CD4-positive, alpha-beta T cell treated with Interleukin-6 at 100 ng/mL for 8 hours (primary cell): Measurements from ENCODE around the gene PIGT.

Experiments used
- DNase-seq: peaks from one replicate; pipeline ENCODE4 v3.0.0-alpha.2; 2020; ENCODE audit warnings: mixed read lengths, low spot score

The PIGT gene

DNA sequence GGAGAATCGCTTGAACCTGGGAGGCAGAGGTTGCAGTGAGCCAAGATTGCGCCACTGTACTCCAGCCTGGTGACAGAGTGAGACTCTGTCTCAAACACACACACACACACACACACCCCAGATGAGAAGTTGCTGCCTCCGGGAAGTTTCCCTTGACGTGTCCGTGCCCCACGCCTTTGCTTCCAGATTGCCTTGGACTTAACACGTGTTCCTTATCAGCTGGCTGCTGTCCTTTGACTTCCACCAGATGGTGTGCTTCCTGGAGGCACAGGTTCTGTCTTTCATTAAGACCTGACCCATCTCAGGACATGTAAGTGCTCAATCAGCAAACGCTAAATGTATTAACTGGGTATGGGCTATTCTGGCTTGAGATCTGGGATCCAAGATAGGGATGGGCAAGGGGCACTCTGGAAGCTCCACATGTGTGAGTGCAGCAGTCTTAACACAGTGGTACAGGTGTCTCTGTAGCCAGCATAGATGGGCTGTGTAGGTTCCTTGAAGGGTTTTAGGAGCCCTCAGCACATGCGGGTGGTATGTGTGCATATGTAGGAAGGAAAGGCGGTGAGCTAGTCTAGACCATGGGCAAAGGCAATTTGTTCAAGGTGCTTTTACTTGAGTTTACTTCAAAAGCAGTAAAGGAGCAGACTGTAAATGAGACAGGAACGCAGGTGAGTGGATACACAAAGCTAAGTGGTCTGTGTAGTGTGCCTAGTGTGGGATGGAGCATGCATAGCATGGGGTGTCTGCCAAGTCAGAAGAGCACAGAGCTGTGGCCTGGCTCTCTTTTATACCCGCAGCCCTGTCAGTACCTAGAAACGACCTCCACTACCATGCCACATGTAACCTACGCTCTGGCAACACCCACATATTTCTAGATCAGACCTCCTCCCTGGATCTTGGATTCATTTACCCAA is 11.6 kb downstream of the PIGT start:
- DNase-seq, result no peak

DNA sequence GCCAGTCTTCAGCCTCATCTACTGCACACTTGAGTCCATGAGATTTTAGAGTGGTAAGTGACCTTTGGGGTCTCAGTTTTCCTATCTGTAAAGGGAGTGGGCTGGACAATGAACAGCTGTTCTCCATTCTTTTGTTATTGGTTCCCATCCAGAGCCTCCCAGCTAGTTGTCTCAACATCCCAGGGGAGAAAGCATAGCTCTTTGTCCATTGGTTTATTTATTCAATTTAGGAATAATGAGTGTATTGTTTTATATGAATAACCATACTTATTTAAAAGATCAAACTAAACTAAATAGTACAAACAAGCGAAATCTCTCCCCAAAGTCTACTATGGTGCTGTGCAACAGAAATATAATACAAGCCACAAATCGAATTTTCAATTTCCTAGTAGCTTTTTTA is 13.7 kb downstream of the PIGT start:
- DNase-seq, result no peak

DNA sequence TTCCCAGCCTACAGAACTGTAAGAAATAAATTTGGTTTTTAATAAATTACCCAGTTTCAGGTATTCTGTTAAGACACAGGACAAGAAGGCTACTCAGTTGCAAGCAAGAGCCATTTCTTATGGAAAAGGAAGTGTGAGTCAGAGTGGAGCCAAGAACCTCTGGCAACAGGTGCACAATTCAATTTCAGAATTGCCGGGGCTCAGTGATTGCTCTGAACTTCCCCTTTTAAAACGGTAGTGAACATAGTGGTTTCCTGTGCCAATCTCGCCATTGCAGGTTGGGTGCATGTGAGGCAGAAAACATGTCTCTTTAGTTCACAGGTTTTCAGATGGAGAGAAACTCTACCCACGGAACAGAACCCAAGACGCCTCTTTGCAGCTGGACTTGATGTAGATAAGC is 16.4 kb downstream of the PIGT start:
- DNase-seq, result no peak

DNA sequence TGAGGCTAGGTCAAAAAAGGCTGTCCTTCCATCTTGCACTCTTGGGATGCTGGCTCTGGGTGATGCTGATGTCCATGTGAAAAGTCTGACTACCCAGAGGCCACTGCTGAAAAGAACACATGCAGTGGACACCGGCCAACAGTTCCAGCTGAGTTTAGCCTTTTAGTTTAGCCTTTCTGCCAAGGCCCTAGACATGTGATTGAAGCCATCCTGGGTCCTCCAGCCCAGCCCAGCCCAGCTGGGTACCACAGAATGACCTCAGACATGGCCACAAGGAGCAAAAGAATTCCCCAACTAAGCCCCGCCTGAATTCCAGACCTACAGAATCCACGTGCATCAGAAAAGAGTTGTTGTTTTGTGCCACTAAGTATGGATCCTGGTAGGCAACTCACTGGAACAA is 17.4 kb downstream of the PIGT start:
- DNase-seq, result no peak

DNA sequence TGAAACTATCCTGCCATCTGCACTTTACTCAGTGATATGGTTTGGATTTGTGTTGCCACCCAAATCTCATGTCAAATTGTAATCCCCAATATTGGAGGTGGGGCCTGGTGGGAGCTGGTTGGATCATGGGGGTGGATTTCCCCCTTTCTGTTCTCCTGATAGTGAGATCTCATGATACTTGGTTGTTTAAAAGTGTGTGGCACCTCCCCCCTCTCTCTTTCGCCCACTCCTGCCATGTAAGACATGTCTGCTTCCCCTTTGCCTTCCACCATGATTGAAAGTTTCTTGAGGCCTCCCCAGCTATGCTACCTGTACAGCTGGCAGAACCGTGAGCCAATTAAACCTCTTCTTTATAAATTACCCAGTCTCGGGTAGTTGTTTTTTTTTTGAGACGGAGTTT is 18.0 kb downstream of the PIGT start:
- no peak for DNase-seq

DNA sequence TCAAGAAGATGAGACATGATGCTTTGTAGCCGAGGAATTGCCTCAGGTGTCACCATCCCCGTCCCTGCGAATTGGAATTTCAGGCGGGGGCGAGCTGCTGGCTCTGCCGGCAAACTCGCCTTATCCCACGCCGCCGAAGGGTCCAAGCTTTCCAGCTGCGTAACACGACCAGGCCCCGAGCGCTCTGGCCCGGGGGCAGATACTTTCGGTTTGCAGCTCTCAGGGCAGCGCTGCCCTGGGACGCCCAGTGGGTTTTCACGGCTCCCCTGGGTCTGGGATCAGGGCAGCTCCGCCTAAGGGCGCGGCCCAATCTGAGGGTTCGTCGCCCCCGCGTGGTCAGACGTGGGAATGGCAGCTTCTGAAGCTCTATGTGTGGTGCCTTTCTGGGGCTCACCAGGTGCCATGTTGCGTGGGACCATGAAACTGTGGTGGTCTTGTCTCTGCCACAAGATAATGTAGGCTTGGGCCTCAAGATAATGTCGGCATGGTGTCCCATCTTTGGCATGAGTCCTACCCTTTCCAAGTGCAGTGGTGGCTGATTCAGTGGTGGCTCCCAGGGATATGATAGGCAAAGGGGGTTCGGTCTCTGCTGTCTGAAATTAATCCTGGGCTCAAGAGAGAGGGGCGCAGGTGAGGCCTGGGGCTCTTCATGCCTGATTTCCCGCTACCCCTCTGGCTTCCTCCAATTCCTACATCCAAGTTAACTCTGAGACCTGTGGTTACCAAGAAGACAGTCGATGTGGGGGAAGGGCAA is 21.0 kb downstream of the PIGT start:
- DNase-seq, result peak; percentile 86

DNA sequence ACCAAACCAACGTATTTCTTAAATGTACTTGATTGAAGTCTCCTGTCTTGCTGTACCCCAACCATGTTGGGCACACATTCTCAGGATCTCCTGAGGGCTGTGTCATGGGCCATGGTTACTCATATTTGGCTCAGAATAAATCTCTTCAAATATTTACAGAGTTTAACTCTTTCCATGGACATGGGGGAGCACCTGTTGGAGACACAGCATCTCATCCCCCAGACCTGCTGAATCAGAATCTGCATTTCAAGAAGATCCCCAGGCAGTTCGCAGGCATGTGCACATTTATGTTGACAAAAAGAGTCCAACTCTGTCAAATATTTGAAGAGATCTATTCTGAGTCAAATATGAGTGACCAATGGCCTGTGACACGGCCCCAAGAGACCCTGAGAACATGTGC is 24.5 kb downstream of the PIGT start:
- no peak for DNase-seq

DNA sequence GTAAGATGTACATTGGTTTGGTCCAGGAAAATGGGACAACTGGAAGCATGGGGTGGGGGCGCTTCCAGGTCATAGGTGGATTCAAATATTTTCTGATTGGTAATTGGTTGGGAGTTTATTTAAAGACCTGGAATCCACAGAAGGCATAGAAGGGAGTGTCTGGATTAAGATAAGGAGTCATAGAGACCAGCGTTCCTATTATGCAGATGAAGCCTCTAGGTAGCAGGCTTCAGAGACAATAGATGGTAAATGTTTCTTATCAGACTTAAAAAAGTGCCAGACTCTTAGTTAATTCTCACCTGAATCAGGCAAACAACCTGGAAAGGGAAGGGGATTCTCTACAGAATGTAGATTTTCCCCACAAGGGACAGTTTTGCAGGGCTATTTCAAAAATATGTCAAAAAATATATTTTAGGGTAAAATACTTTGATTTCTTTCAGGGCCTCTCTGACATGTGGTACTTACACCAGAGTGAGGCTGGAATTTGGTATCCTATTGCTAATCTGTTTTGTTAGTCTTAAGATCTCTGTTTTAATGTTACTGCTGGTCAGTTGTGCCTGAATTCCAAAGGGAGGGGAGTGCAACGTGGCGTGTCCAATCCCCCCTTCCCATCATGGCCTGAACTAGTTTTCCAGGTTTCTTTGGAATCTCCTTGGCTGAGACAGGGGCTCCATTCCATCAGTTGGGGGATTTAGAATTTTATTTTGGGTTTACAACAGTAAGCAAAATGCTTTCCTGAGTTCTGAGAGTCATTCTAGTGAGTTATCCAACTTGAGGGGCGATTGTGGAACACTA is 25.1 kb downstream of the PIGT start:
- no peak for DNase-seq

DNA sequence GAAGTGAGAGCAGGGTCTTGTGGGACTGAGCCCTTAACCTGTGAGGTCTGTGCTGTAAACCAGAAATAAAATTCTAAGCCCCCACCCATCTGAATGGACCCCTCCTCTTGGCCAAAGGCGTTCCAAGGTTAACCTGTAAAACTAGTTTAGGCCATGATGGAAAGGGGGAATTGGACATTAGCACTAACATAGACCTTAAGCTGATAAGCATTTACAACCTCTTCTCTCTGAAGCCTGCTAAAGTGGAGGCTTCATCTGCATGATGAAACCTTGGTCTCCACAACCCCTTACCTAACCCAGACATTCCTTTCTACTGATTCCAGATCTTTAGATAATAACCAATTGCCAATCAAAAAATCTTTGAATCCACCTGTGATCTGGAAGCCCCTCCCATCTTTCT is 25.8 kb downstream of the PIGT start:
- DNase-seq, result no peak

DNA sequence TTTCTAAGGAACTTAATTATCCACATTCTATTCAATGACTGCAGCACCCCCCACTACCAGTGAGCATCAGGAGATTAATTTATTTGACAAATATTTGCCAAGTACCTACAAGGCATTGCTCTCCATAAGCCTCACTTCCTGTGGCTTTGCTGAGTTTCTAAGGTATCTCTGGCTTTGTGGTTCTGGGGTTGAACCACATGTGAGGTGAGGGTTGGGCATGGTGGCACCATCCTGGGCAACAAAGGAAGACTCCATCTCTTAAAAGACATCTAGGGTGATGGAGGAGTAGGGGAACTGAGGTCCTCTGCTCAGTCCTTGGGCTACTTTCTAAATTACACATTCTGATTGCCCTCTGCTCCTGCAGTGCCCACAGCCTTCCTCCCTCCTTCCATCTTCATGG is 28.1 kb downstream of the PIGT start:
- DNase-seq, result peak; percentile 32

DNA sequence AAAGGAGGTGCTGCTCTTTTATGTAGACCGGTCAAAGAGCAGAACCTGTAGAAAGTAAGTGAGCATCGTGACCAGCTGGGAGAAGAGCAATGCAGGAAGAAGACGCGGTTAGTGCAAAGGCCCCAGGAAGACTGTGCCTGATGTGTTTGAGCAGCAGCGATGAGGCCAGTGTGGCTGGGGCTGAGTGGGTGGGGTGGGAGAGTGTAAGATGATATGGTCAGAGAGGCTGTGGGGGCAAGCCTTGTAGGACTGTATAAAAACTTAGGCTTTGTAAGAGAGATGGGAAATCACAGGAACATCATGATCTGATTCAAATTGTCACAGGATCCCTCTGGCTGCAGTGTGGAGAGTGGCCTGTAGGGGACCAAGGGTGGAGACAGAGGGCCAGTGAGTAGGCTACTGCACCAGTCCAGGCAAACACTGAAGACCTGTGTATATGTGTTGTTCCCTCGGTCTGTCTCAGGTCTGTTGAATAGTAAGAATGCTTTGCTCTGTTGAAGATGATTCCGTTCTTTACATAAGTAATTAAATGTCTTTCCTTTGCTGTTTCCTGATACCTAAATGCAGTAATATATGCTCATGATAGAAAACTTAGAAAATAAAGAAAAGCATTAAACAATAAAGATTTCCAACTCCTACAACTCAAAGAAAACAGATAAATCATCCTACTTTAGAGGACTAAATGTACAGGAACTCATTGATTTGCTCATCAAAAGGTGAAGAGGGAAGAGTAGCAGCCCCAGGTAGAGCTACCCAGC is 30.0 kb downstream of the PIGT start:
- no peak for DNase-seq

DNA sequence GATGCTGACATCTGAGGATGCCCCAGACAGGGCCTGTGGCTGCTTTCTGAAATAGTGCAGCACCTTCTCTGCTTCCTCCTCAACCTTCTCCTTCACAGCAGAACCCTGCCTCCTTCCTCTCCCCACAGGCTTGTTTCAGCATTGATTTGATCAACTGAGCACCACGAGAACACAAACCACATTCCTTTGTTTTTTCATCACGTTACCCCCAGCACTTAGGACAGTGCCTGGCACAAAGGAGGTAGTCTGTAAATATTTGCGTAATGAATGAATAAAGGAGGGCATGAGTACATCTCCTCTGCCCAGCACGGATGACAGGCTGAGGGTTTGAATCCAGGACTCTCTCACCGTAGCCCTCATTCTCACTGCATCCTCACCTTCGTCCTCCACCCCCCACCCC is 32.3 kb downstream of the PIGT start:
- DNase-seq, result no peak

DNA sequence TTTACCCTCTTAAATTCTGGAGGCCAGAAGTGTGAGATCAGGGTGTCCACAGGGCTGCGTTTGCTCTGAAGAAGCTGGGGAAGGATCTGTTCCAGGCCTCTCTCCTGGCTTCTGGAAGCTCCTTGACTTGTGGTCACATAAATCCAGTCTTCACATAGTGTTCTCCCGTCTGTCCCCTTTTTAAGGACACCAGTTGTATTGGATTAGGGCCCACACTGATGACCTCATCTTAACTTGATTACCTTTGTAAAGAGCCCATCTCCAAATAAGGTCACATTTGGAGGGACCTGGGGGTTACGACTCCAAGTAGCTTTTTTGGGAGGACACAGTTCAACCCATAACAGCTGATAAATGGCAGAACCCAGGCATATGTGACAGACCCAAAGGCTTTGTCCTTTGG is 33.6 kb downstream of the PIGT start:
- no peak for DNase-seq

DNA sequence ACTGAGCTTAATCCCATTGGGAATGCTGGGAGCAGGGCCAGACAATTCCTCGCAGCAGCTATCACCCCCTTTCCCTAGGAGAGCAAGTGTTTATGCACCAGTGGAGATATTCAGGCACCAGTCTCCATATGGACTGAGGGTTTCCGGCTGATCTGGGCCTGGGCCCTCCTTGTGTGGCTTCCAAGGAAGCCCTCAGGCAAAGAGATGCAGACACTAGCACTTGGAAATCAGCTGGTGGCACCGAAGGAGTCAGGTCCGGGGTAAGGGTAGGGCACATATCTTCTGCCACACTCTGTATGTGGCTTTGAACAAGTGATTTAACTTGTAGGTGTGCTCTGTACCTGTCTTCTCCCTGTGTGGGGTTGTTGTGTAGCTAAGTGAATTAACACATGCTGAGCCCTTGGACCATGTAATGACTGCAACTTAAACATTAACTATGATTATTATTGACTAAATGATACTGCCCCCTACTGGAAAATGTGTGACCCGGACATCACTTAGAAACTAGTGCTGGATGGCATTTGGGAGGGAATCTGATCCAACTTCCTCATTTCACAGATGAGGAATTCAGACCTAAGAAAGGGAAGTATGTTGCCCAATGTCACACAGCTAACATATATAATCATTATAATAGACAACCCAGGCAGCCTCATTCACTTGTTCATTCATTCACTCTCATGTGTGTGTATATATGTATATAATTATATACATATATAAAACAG is 34.3 kb downstream of the PIGT start:
- DNase-seq, result peak; percentile 36

DNA sequence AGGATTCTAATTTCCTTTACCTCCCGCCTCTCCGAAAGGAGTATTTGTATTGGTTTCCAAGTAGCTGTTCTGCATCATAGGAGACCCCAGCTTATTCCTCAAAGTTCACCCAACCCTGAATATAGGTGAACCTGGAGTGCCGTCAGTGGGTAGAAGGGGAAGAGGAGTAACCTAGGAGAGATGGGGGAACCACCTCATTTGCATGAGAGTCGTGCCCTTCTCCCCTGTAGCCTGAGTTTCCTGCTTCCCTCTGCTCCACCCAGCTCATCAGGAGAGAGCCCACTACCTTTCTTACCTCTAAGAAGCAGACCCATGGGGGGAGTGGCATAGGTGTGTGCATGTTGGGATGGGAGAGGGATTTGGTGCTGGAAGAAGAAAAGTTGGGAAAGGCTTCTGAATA is 36.3 kb downstream of the PIGT start:
- no peak for DNase-seq

DNA sequence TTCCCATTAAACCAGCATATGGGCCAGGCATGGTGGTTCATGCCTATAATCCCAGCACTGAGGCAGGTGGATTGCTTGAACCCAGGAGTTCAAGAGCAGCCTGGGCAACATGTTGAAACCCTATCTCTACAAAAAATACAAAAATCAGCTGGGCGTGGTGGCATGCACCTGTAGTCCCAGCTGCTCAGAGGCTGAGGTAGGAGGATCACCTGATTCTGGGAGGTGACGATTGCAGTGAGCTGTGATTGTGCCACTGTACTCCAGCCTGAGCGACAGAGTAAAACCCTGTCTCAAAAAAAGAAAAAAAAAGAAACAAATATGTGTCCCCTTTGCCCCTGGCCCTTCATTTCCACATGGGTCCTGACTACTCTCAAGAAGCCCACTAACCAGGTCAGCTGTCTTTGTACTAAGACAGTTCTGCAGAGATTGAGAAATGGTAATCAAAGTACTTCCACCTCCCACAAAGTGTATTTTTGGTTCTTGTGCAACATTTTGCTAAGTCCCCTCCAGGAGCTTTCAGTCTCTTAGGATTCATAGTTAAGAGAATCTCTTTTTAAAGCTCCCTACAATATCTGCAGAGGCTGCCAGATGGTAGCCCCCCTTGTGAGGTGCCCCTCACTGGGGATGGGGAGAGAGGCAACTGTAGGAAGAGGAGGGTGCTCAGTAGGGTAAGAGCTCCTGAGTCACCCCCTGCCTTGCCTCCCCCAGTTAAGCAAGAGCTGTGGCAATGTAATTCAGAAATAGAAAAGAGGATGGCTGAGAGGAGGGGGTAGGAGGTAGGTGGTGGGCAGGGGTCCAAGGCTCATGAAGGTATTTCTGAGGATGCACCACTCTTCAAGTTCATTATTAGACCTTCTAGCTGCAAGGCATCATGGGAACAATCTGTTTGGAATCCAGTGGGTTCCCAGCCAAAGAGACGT is 37.1 kb downstream of the PIGT start:
- no peak for DNase-seq

DNA sequence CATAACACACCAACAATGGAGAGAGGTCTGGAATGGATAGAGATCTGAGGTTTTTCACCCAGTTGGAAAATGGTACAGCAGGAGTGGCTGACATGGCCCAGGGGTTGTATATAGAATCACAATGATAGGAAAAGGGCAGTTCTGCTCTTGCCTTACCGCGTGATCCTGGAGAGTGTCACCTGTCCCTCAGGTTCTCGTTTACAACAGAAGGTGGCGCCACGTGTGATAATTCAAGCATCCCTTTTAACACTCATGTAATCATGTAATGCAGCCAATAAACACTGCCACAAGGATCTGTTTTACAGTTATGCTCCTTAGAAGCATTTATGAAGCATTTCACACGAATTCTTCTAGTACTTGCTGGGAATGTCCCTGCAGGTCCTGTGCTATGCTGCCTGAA is 40.7 kb downstream of the PIGT start:
- DNase-seq, result no peak

DNA sequence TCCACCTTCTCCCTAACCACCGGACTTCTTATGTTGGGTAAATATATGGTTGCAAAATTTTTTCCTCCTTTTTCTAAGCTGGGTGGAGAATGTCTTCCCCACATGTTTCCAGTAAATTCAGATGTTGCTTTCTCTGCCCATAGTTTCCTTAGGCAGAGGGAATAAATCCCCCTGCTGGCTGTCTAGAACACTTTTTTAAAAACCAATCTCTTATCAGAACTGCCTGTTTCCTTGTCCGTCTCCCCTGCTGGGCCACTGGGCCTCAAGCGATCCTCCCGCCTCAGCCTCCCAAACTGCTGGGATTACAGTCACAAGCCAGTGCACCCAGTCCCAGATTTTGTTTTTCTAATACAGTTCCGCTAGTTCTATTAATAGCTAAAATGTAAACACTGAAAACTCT is 43.7 kb downstream of the PIGT start:
- DNase-seq, result no peak

DNA sequence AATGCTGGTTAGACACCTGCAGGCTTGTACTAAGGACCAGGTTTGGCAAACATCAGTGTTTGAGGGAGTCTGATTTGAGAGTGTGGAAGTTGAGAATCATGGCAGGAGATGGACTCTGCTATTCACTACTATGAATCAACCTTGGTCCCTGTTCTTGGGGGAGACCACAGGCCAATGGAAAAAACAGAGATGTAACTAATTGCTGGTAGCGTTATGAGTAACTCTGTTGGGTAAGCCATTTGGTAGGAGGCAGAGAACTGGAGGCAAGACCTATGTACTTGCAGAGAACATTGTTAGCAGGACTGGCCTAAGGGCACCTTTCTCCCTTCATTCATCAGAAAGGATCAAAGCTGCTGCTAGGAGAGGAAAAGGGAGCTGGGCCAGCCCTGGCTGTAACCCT is 45.3 kb downstream of the PIGT start:
- no peak for DNase-seq
